WTC11 (cell line): ENCODE results near the gene RFTN2. TPM values are rescaled to one million over a fixed set of nuclear protein-coding genes. Genes with fewer than 3 reads are reported as not detected.
"Not testable (repeated sequence)": the region's sequence is repeated elsewhere in the genome, so short reads cannot be mapped to it uniquely, and the experiment has no call there.

Experiments
- ATAC-seq: fragments of 200-7000 bp; cut with Tn5 transposase; 2 replicates; pipeline ENCODE4 v1.10.0; 2021; ENCODE audit warnings: mild to moderate bottlenecking, moderate library complexity
- CTCF ChIA-PET: fragments of 300-600 bp; sonication (Branson Sonifier 250); formaldehyde crosslinking; loops from one replicate; lab custom pipeline; 2021; ENCODE audit warnings: antibody characterized with exemption; lab: Charles Lee
- POLR2A ChIA-PET: fragments of 350-600 bp; sonication (Branson Sonifier 250); formaldehyde crosslinking; loops from one replicate; lab custom pipeline; 2021; ENCODE audit warnings: antibody characterized with exemption; lab: Charles Lee
- DNase-seq: peaks from one replicate; pipeline ENCODE4 v3.0.0; 2021; ENCODE audit warnings: low spot score
- H3K27ac Mint-ChIP-seq: 2 replicates; pipeline ENCODE4 v1.8.0; 2021; ENCODE audit warnings: mixed read lengths
- H3K27me3 Mint-ChIP-seq: 2 replicates; pipeline ENCODE4 v1.8.0; 2021; ENCODE audit warnings: low read depth, mild to moderate bottlenecking, moderate library complexity, mixed read lengths
- H3K36me3 Mint-ChIP-seq: 2 replicates; pipeline ENCODE4 v1.8.0; 2021; ENCODE audit warnings: mixed read lengths
- H3K4me1 Mint-ChIP-seq: 2 replicates; pipeline ENCODE4 v1.8.0; 2022; ENCODE audit warnings: mixed read lengths
- H3K4me3 Mint-ChIP-seq: 2 replicates; pipeline ENCODE4 v1.8.0; 2021; ENCODE audit warnings: mild to moderate bottlenecking, moderate library complexity, mixed read lengths
- H3K9me3 Mint-ChIP-seq: 2 replicates; pipeline ENCODE4 v1.8.0; 2021; ENCODE audit warnings: mixed read lengths
- CREB1 ChIP-seq: sonication (generic); formaldehyde crosslinking; IDR thresholded peaks from 2 replicates; pipeline ENCODE4 v1.8.0; 2023; ENCODE audit warnings: mild to moderate bottlenecking, missing genetic modification reagents
- GTF2I ChIP-seq: fragments of 250-450 bp; sonication (Bioruptor Pico); conservative IDR thresholded peaks from 2 replicates; pipeline ENCODE4 v1.4.0; 2021; ENCODE audit warnings: mild to moderate bottlenecking
- IRF2 ChIP-seq: sonication (generic); formaldehyde crosslinking; IDR thresholded peaks from 2 replicates; pipeline ENCODE4 v1.8.0; 2022; ENCODE audit warnings: low read depth, missing genetic modification reagents, borderline replicate concordance
- NFE2L1 ChIP-seq: sonication (generic); formaldehyde crosslinking; IDR thresholded peaks from 2 replicates; pipeline ENCODE4 v1.8.1; 2023; ENCODE audit warnings: missing genetic modification reagents
- TEAD1 ChIP-seq: sonication (generic); formaldehyde crosslinking; IDR thresholded peaks from 2 replicates; pipeline ENCODE4 v1.8.0; 2022; ENCODE audit warnings: mild to moderate bottlenecking, missing genetic modification reagents
- ZNF232 ChIP-seq: sonication (generic); formaldehyde crosslinking; IDR thresholded peaks from 2 replicates; pipeline ENCODE4 v1.8.0; 2022; ENCODE audit warnings: mild to moderate bottlenecking, missing genetic modification reagents
- ZNF423 ChIP-seq: fragments of 250-450 bp; sonication (Bioruptor Pico); IDR thresholded peaks from 2 replicates; pipeline ENCODE4 v2.1.2; 2022; ENCODE audit warnings: mild to moderate bottlenecking, moderate library complexity
- total RNA-seq: library from RNA; stranded (reverse); gene quantifications from 3 replicates; pipeline ENCODE4 v1.2.3, GENCODE V29; 2021
- TF ChIP-seq, protein P1 (sequence below): sonication (generic); formaldehyde crosslinking; IDR thresholded peaks from 2 replicates; pipeline ENCODE4 v1.8.1; 2023; ENCODE audit warnings: mild to moderate bottlenecking, missing genetic modification reagents, moderate library complexity
- TF ChIP-seq, protein P2 (sequence below): sonication (generic); formaldehyde crosslinking; conservative IDR thresholded peaks from 2 replicates; pipeline ENCODE4 v1.8.1; 2023; ENCODE audit warnings: mild to moderate bottlenecking, low read depth, missing genetic modification reagents, moderate library complexity
- TF ChIP-seq, protein P3 (sequence below): sonication (generic); formaldehyde crosslinking; IDR thresholded peaks from 2 replicates; pipeline ENCODE4 v1.8.1; 2022; ENCODE audit warnings: low read depth, missing genetic modification reagents, borderline replicate concordance
- TF ChIP-seq, protein P4 (sequence below): sonication (generic); formaldehyde crosslinking; IDR thresholded peaks from 2 replicates; pipeline ENCODE4 v1.8.0; 2022; ENCODE audit warnings: mild to moderate bottlenecking, missing genetic modification reagents
- TF ChIP-seq, protein P5 (sequence below): sonication (generic); formaldehyde crosslinking; IDR thresholded peaks from 2 replicates; pipeline ENCODE4 v1.8.1; 2022; ENCODE audit warnings: mild to moderate bottlenecking, missing genetic modification reagents, moderate library complexity, borderline replicate concordance

The RFTN2 gene
- total RNA-seq, 1 experiment from 2014 or later = 1.9 TPM

DNA sequence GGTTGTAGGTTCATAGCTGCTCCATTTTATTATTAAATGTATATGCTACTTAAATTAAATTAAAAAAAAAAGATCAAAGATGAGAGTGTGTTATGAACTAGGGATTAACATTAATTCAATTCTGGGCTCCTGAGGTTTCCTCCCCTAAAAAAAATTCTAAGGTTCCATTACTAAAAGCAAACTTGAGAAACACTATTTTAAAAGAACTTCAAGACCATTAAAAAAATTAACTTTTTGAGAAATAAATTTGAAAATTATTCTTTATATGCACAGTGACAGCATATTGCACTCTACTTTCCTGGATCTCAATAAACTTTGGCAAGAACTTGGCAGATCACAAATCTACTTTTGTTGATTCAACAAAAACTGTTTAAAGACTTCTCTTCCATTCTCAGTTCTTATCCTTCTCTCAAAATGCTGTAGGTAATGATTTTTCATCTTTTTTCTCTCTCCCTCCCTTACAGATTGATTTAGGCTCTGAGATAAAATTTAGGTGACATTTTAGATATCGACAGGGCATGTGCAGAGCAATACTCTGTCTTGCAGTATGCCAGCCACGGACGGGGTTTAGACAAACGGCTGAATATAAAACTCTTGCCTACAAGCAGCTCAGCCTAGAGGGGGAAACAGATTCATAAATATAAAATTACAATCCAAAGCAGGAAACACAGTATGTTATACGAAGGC is 29.2 kb upstream of the RFTN2 start (continued):
- TF ChIP-seq GTF2I = no peak

DNA sequence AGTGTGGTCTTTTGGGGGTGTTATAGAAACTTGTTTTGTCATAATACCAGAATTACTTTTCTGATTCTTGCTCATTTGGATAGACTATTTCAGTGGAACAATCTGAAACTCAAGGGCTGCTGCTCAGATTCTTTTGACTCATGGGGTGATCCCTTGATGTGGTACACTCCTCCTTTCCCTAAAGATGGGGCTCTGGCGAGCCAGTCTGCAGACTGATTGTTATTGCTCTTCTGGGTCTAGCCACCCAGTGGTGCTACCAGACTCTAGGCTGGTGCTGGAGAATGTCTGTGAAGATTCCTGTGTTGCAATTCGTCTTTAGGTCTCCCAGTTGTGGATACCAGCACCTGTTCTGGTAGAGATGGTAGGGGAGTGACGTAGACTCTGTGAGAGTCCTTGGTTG is 25.6 kb upstream of the RFTN2 start:
- TF ChIP-seq, protein P1, sequence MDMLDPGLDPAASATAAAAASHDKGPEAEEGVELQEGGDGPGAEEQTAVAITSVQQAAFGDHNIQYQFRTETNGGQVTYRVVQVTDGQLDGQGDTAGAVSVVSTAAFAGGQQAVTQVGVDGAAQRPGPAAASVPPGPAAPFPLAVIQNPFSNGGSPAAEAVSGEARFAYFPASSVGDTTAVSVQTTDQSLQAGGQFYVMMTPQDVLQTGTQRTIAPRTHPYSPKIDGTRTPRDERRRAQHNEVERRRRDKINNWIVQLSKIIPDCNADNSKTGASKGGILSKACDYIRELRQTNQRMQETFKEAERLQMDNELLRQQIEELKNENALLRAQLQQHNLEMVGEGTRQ (CRISPR knock-in tag) = no peak
- TF ChIP-seq, protein P2, sequence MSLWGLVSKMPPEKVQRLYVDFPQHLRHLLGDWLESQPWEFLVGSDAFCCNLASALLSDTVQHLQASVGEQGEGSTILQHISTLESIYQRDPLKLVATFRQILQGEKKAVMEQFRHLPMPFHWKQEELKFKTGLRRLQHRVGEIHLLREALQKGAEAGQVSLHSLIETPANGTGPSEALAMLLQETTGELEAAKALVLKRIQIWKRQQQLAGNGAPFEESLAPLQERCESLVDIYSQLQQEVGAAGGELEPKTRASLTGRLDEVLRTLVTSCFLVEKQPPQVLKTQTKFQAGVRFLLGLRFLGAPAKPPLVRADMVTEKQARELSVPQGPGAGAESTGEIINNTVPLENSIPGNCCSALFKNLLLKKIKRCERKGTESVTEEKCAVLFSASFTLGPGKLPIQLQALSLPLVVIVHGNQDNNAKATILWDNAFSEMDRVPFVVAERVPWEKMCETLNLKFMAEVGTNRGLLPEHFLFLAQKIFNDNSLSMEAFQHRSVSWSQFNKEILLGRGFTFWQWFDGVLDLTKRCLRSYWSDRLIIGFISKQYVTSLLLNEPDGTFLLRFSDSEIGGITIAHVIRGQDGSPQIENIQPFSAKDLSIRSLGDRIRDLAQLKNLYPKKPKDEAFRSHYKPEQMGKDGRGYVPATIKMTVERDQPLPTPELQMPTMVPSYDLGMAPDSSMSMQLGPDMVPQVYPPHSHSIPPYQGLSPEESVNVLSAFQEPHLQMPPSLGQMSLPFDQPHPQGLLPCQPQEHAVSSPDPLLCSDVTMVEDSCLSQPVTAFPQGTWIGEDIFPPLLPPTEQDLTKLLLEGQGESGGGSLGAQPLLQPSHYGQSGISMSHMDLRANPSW (CRISPR knock-in tag) = no peak
- Mint-ChIP-seq H3K9me3 (peaks cover 16% of the 10 kb centered on the region), H3K27me3 (peaks cover 2% of the 10 kb centered on the region; the same call in 1 of the 2 replicates), H3K36me3 (peaks cover 12% of the 10 kb centered on the region), H3K4me1 (peaks cover 14% of the 10 kb centered on the region), H3K4me3 (no peak overlapping the region), H3K27ac (peak overlapping the region; percentile 49; the same call in 1 of the 2 replicates)
- ChIA-PET CTCF (no interaction called here), POLR2A (no interaction called here)
- DNase-seq (no peak), ATAC-seq (no peak)

DNA sequence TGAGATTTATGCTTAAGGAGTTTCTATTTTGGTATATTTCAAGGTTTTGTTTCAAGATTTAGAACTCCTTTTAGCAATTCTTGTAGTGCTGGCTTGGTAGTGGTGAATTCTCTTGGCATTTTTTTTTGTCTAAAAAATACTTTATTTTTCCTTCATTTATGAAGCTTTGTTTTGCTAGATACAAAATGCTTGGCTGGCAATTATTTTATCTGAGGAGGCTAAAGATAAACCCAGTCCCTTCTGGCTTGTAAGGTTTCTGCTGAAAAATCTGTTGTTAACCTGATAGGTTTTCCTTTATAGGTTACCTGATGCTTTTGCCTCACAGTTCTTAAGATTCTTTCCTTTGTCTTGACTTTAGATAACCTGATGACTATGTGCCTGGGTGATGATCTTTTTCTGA is 24.3 kb upstream of the RFTN2 start:
- H3K27ac Mint-ChIP-seq, H3K27me3 Mint-ChIP-seq, CTCF ChIA-PET, H3K4me3 Mint-ChIP-seq, DNase-seq, POLR2A ChIA-PET, ATAC-seq: not testable (repeated sequence)
- peaks cover 17% of the 10 kb centered on the region for H3K36me3 Mint-ChIP-seq
- H3K4me1 Mint-ChIP-seq = peaks cover 12% of the 10 kb centered on the region
- peaks cover 21% of the 10 kb centered on the region for H3K9me3 Mint-ChIP-seq

DNA sequence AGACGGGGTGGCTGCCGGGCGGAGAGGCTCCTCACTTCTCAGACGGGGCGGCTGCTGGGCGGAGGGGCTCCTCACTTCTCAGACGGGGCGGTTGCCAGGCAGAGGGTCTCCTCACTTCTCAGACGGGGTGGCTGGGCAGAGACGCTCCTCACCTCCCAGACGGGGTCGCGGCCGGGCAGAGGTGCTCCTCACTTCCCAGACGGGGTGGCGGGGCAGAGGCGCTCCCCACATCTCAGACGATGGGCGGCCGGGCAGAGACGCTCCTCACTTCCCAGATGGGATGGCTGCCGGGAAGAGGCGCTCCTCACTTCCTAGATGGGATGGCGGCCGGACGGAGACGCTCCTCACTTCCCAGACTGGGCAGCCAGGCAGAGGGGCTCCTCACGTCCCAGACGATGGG is 21.2 kb upstream of the RFTN2 start:
- ATAC-seq, H3K4me3 Mint-ChIP-seq, DNase-seq, H3K27me3 Mint-ChIP-seq, POLR2A ChIA-PET, H3K27ac Mint-ChIP-seq, CTCF ChIA-PET: not testable (repeated sequence)
- H3K36me3 Mint-ChIP-seq = peaks cover 26% of the 10 kb centered on the region
- H3K4me1 Mint-ChIP-seq = peaks cover 13% of the 10 kb centered on the region
- peaks cover 28% of the 10 kb centered on the region for H3K9me3 Mint-ChIP-seq

DNA sequence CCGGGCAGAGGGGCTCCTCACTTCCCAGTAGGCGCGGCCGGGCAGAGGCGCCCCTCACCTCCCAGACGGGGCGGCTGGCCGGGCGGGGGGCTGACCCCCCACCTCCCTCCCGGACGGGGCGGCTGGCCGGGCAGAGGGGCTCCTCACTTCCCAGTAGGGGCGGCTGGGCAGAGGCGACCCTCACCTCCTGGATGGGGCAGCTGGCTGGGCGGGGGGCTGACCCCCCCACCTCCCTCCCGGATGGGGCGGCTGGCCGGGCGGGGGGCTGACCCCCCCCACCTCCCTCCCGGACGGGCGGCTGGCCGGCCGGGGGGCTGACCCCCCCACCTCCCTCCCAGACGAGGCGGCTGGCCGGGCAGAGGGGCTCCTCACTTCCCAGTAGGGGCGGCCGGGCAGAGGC is 20.6 kb upstream of the RFTN2 start:
- Mint-ChIP-seq H3K9me3 (peaks cover 28% of the 10 kb centered on the region), H3K4me1 (peaks cover 11% of the 10 kb centered on the region), H3K36me3 (peaks cover 26% of the 10 kb centered on the region)
- DNase-seq, H3K27ac Mint-ChIP-seq, H3K27me3 Mint-ChIP-seq, POLR2A ChIA-PET, ATAC-seq, H3K4me3 Mint-ChIP-seq, CTCF ChIA-PET: not testable (repeated sequence)

DNA sequence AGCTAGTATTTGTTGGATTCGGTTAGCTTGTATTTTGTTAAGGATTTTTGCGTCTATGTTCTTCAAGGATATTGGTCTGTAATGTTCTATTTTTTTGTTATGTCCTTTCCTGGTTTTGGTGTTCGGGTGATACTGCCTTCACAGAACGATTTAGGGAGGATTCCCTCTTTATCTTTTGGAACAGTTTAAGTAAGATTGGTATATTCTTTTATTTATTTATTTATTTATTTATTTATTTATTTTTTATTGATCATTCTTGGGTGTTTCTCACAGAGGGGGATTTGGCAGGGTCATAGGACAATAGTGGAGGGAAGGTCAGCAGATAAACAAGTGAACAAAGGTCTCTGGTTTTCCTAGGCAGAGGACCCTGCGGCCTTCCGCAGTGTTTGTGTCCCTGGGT is 19.8 kb upstream of the RFTN2 start:
- Mint-ChIP-seq H3K36me3 (peaks cover 30% of the 10 kb centered on the region), H3K9me3 (peaks cover 32% of the 10 kb centered on the region)
- H3K4me1 Mint-ChIP-seq, CTCF ChIA-PET, H3K27ac Mint-ChIP-seq, ATAC-seq, DNase-seq, H3K4me3 Mint-ChIP-seq, H3K27me3 Mint-ChIP-seq, POLR2A ChIA-PET: not testable (repeated sequence)

DNA sequence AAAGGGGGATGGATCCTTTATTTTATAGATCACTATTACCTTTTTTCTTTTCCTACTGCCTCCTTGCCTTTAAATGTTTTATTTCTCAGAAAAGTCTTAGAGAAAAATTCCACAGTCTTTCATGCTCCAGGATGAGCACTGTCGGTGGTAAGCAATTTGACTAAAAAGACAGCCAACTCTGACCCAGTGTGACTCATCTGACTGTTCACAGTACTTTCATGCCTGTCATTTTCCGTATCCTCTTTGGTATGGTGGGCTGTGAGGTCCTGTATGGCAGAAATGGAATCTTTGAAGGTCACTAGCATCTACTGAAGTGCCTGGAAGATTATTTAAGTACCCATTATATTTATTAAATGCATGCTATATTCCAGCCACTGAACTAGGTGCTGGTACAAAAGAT is 2.1 kb upstream of the RFTN2 start:
- Mint-ChIP-seq H3K36me3 (no peaks in the 10 kb centered on the region), H3K9me3 (peaks cover 4% of the 10 kb centered on the region; the same call in 1 of the 2 replicates), H3K27ac (no peak overlapping the region), H3K4me1 (peaks cover 36% of the 10 kb centered on the region), H3K4me3 (no peak overlapping the region), H3K27me3 (no peaks in the 10 kb centered on the region)
- ChIA-PET CTCF (no interaction called here), POLR2A (no interaction called here)
- DNase-seq (no peak), ATAC-seq (no peak)
- TF ChIP-seq, protein P3, sequence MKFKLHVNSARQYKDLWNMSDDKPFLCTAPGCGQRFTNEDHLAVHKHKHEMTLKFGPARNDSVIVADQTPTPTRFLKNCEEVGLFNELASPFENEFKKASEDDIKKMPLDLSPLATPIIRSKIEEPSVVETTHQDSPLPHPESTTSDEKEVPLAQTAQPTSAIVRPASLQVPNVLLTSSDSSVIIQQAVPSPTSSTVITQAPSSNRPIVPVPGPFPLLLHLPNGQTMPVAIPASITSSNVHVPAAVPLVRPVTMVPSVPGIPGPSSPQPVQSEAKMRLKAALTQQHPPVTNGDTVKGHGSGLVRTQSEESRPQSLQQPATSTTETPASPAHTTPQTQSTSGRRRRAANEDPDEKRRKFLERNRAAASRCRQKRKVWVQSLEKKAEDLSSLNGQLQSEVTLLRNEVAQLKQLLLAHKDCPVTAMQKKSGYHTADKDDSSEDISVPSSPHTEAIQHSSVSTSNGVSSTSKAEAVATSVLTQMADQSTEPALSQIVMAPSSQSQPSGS (CRISPR knock-in tag) = no peak
- TF ChIP-seq NFE2L1 (CRISPR knock-in tag) = no peak
- TF ChIP-seq CREB1 (CRISPR knock-in tag) = no peak
- TF ChIP-seq, protein P4, sequence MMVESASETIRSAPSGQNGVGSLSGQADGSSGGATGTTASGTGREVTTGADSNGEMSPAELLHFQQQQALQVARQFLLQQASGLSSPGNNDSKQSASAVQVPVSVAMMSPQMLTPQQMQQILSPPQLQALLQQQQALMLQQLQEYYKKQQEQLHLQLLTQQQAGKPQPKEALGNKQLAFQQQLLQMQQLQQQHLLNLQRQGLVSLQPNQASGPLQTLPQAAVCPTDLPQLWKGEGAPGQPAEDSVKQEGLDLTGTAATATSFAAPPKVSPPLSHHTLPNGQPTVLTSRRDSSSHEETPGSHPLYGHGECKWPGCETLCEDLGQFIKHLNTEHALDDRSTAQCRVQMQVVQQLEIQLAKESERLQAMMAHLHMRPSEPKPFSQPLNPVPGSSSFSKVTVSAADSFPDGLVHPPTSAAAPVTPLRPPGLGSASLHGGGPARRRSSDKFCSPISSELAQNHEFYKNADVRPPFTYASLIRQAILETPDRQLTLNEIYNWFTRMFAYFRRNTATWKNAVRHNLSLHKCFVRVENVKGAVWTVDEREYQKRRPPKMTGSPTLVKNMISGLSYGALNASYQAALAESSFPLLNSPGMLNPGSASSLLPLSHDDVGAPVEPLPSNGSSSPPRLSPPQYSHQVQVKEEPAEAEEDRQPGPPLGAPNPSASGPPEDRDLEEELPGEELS = no peak
- TF ChIP-seq TEAD1 (CRISPR knock-in tag) = no peak
- TF ChIP-seq IRF2 = no peak
- TF ChIP-seq, protein P5, sequence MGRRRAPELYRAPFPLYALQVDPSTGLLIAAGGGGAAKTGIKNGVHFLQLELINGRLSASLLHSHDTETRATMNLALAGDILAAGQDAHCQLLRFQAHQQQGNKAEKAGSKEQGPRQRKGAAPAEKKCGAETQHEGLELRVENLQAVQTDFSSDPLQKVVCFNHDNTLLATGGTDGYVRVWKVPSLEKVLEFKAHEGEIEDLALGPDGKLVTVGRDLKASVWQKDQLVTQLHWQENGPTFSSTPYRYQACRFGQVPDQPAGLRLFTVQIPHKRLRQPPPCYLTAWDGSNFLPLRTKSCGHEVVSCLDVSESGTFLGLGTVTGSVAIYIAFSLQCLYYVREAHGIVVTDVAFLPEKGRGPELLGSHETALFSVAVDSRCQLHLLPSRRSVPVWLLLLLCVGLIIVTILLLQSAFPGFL (CRISPR knock-in tag) = no peak
- TF ChIP-seq ZNF232 (CRISPR knock-in tag) = no peak
- TF ChIP-seq ZNF423 (CRISPR knock-in tag) = no peak
